Tibial artery (tissue), 4 donors: ENCODE results near the gene BTN3A1.
"Not testable (repeated sequence)": the region's sequence is repeated elsewhere in the genome, so short reads cannot be mapped to it uniquely, and the experiment has no call there.

Experiments
- DNase-seq, 2 donors: peaks; one replicate each; pipeline ENCODE4 v3.0.0-alpha.2; 2019
- H3K27ac ChIP-seq, 2 donors: fragments of 200-600 bp; sonication (generic) in 1 of 2; 1 replicate in 1 of 2; 2 replicates in 1 of 2; pipeline ENCODE4 v1.5.1; 2018 to 2019; ENCODE audit warnings: mild to moderate bottlenecking in 1 of 2
- H3K27me3 ChIP-seq, 2 donors: fragments of 200-600 bp; sonication (generic) in 1 of 2; one replicate each; pipeline versions ENCODE4 v1.5.1 to v1.6.0; 2016 to 2019
- H3K36me3 ChIP-seq, 3 donors: fragments of 200-600 bp; sonication (generic) in 2 of 3; one replicate each; pipeline ENCODE4 v1.5.1; 2016 to 2019; ENCODE audit warnings: mild to moderate bottlenecking in 2 of 3
- H3K4me1 ChIP-seq, 4 donors: fragments of 200-600 bp; sonication (generic) in 2 of 4; 1 replicate in 3 of 4; 2 replicates in 1 of 4; pipeline ENCODE4 v1.5.1; 2016 to 2019
- H3K4me3 ChIP-seq, 2 donors: fragments of 200-600 bp; sonication (generic) in 1 of 2; 1 replicate in 1 of 2; 2 replicates in 1 of 2; pipeline ENCODE4 v1.5.1; 2018 to 2019; ENCODE audit warnings: mild to moderate bottlenecking in 2 of 2
- H3K9me3 ChIP-seq, 3 donors: fragments of 200-600 bp; sonication (generic) in 1 of 3; one replicate each; pipeline ENCODE4 v1.5.1; 2016 to 2019
- intact Hi-C: fragments of 100-400 bp; cut with DNase I; formaldehyde crosslinking; loops from one replicate; pipeline ENCODE4 v1.15.0; 2023; ENCODE audit warnings: low total_unique reads
- TF ChIP-seq, protein P1 (sequence below), 2 experiments: fragments of 200-600 bp in 1 of 2; fragments of 450-650 bp in 1 of 2; IDR thresholded peaks; one replicate each; pipeline ENCODE4 v1.5.1; 2017 to 2019; ENCODE audit warnings: antibody characterized with exemption in 2 of 2, mild to moderate bottlenecking in 1 of 2, moderate library complexity in 1 of 2

Gene BTN3A1

DNA sequence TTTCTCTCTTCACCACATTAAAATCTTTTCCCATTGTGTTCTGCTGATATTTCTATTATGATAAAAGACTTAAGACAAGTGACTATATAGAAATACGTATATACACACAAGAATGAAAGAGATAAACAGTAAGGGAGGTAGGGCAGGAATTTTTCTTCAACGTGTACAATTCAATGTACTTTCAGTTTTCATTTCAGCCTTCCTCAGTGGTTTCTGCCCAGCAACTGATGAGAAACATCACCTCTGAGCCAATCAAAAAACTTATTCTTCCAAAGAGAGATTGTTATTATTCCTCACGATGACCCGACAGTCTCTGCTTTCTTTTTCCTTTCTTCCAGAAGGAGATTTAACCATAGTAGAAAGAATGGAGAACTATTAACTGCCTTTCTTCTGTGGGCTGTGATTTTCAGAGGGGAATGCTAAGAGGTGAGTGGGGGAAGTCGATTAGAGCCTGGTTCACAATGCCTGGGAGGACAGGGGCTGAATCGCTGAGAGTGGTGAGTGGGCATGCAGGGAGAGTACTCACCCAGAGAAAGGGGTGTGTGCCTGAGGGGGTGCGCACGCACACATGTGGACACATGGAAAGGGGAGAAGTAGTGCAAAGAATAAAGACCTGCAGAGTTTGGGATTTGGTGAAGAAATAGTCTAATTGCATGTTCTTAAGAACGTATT lies at the start of gene BTN3A1:
Gene BTN3A1, plus strand, starts transcription at position 289 of the 672 bp plus-strand sequence. CDS start 3,289 bp downstream, outside the sequence.
- Histone ChIP-seq H3K4me3 (peak within 1 kb of the TSS; percentile 59 to 66), H3K9me3 (no peaks in the 10 kb centered on the region), H3K36me3 (peaks cover 0 to 8% (median 0%) of the 10 kb centered on the region in 3 donors), H3K27ac (peak within 1 kb of the TSS; percentile 79 to 83), H3K4me1 (peaks cover 0 to 14% (median 4%) of the 10 kb centered on the region in 4 donors), H3K27me3 (no peaks in the 10 kb centered on the region)
- intact Hi-C loops, result loop anchor here (5.0 kb wide), 1 partner anchor 35 kb away; the partner anchor contains the start of gene BTN3A2
- peak; percentile 57 to 80 for DNase-seq
- TF ChIP-seq, protein P1, sequence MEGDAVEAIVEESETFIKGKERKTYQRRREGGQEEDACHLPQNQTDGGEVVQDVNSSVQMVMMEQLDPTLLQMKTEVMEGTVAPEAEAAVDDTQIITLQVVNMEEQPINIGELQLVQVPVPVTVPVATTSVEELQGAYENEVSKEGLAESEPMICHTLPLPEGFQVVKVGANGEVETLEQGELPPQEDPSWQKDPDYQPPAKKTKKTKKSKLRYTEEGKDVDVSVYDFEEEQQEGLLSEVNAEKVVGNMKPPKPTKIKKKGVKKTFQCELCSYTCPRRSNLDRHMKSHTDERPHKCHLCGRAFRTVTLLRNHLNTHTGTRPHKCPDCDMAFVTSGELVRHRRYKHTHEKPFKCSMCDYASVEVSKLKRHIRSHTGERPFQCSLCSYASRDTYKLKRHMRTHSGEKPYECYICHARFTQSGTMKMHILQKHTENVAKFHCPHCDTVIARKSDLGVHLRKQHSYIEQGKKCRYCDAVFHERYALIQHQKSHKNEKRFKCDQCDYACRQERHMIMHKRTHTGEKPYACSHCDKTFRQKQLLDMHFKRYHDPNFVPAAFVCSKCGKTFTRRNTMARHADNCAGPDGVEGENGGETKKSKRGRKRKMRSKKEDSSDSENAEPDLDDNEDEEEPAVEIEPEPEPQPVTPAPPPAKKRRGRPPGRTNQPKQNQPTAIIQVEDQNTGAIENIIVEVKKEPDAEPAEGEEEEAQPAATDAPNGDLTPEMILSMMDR (IDR thresholded peaks at IDR 0.05), result no peak

DNA sequence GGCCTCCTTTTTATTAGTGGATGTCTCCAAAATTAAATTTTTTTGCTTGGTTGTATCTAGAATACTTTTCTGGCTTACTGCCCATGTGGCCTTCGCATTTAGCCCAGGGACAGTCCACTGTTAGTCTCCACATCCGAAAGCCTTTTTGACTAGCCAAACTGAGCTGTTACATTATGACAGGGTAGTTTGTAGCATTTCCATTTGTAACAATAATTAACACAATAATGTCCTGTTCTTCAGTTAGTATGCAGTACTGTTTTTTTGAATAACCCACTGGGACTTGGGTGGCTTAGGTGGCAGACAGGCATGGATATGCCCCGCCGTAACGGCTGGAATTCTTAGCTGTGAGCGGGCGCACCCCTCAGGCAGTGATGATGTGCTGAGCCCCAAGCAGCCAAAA lies 49.8 kb upstream of the BTN3A1 start:
- intact Hi-C loops, result no loop called here
- H3K27ac ChIP-seq, result no peak overlapping the region
- H3K4me1 ChIP-seq, result no peaks in the 10 kb centered on the region
- no peaks in the 10 kb centered on the region for H3K9me3 ChIP-seq
- no peak for DNase-seq
- no peaks in the 10 kb centered on the region for H3K36me3 ChIP-seq
- TF ChIP-seq, protein P1 (IDR thresholded peaks at IDR 0.05), result no peak
- no peaks in the 10 kb centered on the region for H3K27me3 ChIP-seq
- H3K4me3 ChIP-seq, result no peak overlapping the region

DNA sequence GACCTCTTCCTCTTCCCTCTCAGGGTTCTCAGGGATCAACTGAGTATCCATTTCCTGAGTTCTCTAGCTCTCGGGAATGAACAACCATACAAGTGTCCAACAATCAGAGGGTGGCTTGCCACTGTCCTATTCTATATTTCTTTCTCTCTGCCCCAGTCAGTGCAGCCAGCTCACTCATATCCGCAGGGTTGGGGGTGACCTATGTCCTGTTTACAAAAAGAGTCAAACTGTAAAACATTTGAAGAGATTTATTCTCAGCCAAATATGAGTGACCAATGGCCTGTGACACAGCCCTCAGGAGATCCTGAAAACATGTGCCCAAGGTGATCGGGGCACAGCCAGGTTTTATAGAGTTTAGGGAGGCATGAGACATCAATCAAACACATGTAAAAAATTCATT lies 47.9 kb upstream of the BTN3A1 start:
- no peak for DNase-seq
- Histone ChIP-seq H3K9me3 (no peaks in the 10 kb centered on the region), H3K4me1 (no peaks in the 10 kb centered on the region), H3K27ac (no peak overlapping the region), H3K4me3 (no peak overlapping the region), H3K27me3 (no peaks in the 10 kb centered on the region), H3K36me3 (no peaks in the 10 kb centered on the region)
- intact Hi-C loops, result loop anchor here (2.0 kb wide), 1 partner anchor 19 kb away; no protein-coding TSS in a partner anchor
- TF ChIP-seq, protein P1 (IDR thresholded peaks at IDR 0.05), result no peak

DNA sequence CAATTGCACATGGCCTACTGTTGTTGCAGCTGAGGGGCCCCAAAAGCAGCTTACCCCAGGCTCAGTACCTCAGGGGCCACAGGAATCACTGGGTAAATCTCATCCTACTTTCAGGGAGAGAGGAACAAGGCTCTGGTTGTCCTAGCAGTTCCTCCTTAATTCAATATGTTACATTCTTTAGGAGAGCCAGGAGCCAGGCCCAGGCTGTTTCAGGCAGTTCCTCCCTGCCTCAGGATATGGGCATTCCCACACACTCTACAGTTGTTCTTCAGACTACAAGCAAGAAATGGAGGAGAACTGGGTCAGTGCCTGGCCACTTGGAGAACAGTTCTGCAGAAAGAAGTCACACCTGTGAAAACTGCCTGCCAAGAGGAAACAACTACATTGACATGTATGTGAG lies 46.7 kb upstream of the BTN3A1 start:
- no peak overlapping the region for H3K4me3 ChIP-seq
- no peak overlapping the region for H3K27ac ChIP-seq
- TF ChIP-seq, protein P1 (IDR thresholded peaks at IDR 0.05), result no peak
- no peaks in the 10 kb centered on the region for H3K9me3 ChIP-seq
- H3K36me3 ChIP-seq, result no peaks in the 10 kb centered on the region
- H3K4me1 ChIP-seq, result no peaks in the 10 kb centered on the region
- intact Hi-C loops, result loop anchor here (2.0 kb wide), 1 partner anchor 17 kb away; no protein-coding TSS in a partner anchor
- no peak for DNase-seq
- H3K27me3 ChIP-seq, result no peaks in the 10 kb centered on the region

DNA sequence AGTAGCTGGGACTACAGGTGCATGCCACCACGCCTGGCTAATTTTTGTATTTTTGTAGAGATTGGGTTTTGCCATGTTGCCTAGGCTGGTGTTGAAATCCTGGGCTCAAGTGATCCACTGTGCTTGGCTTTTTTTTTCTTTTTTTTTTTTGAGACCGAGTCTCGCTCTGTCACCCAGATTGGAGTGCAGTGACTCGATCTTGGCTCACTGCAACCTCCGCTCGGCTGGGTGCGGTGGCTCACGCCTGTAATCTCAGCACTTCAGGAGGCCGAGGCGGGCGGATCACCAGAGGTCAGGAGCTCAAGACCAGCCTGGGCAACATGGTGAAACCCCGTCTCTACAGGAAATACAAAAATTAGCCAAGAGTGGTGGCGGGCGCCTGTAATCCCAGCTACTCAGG lies 44.5 kb upstream of the BTN3A1 start:
- H3K36me3 ChIP-seq, H3K4me1 ChIP-seq, H3K9me3 ChIP-seq, H3K27ac ChIP-seq, H3K27me3 ChIP-seq, intact Hi-C loops, H3K4me3 ChIP-seq, DNase-seq: not testable (repeated sequence)

DNA sequence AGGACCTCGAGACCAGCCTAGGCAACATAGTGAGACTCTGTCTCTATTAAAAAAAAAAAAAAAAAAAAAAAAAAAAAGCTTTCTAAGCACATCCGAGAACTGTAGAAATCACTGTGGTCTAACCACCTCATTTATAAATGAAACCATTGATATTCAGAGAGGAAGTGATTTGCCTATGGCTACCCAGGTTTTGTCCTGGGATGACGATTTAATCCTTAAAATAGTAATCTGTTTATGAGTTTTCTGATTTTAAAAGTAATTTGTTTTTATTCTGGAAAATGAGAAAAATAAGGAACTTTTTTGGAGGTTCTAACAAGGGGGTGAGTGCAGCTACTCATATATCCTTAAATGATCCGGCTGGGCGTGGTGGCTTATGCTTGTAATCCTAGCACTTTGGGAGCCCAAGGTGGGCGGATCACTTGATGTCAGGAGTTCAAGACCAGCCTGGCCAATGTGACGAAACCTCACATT lies 43.5 kb upstream of the BTN3A1 start:
- intact Hi-C loops, result no loop called here
- Histone ChIP-seq H3K27me3 (no peaks in the 10 kb centered on the region), H3K4me1 (no peaks in the 10 kb centered on the region), H3K27ac (no peak overlapping the region), H3K4me3 (no peak overlapping the region), H3K9me3 (no peaks in the 10 kb centered on the region), H3K36me3 (no peaks in the 10 kb centered on the region)
- no peak for DNase-seq
- TF ChIP-seq, protein P1 (IDR thresholded peaks at IDR 0.05), result no peak
